ENCODE data around the gene CAMK1G. TPM values are rescaled to one million over a fixed set of nuclear protein-coding genes. Genes with fewer than 3 reads are reported as not detected.

CAMK1G gene
- total and polyA plus RNA-seq, 10 of the 15 experiments (the other 5 are each of a cell fraction or from before 2014, with no cell fraction given): 0.18 to 0.20 TPM; not detected in 8

DNA sequence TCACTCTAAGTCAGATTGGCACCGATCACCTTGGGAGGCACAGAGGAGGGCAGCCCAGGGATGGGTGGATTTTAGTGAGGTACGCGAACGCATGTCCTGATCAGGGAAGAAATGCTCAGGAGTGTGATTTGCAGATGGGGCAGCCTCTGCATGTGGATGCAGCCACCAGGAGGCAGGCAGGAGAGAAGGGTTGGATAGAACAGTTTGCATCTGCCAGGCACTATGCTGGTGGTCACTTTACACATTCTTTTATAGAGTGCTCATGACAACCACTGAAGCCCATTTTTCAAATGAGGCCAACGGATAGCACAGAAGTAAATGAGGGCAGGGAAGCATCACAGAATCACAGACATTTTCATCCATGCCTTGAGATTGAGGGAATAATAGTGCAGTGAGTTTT lies 63.0 kb downstream of the CAMK1G start:
- Histone ChIP-seq H3K27me3 (replicated peaks in 1 of 2; ENCODE audit: control insufficient read depth in 2 of 2, insufficient read depth in 2 of 2, low read length in 1 of 2) (no peaks in the 10 kb centered on the region; a peak in 1 of 4 replicates), H3K27ac (ENCODE audit: control insufficient read depth, insufficient read depth) (no peak overlapping the region), H3K79me2 (ENCODE audit: control insufficient read depth, insufficient read depth, low read length) (no peaks in the 10 kb centered on the region), H3K4me1 (ENCODE audit: control insufficient read depth, insufficient read depth, low read length) (no peaks in the 10 kb centered on the region), H2AFZ (ENCODE audit: control insufficient read depth, low read depth, low read length) (no peak overlapping the region), H3K9ac (ENCODE audit: control insufficient read depth, insufficient read depth, low read length) (no peak overlapping the region), H3K4me3 (no peak overlapping the region), H3K4me2 (ENCODE audit: control insufficient read depth, insufficient read depth) (no peak overlapping the region), H3K36me3 (ENCODE audit: control insufficient read depth in 2 of 2, insufficient read depth in 2 of 2, low read length in 1 of 2) (no peaks in the 10 kb centered on the region), H4K20me1 (ENCODE audit: control insufficient read depth, insufficient read depth) (no peaks in the 10 kb centered on the region), H3K9me3 (replicated peaks; ENCODE audit: control insufficient read depth, insufficient read depth, low read length) (no peaks in the 10 kb centered on the region)
- CTCF ChIA-PET: interaction anchor here (1.0 to 2.3 kb wide), 12 partner anchors 15 to 102 kb away, joined by 3 to 11 read pairs (median 4); no protein-coding TSS in a partner anchor
- RAD21 ChIA-PET (ENCODE audit: unreplicated experiment): interaction anchor here (0.6 to 15.7 kb wide), 2 partner anchors 28 to 1662 kb away, joined by 3 to 195 read pairs; partner anchors contain the start of gene G0S2
- in situ Hi-C loops (cut with MboI): no loop called here
- ATAC-seq (0 out of 3 replicates have a peak, but pooled peaks have one; percentile 17), FAIRE-seq (no peak), DNase-seq (ENCODE audit: low read depth, low spot score) (no peak)
- BruUV-seq (replicated peaks): no TSS peak
- SMC1A ChIA-PET (ENCODE audit: uncharacterized antibody, unreplicated experiment): interaction anchor here (1.0 to 17.6 kb wide), 5 partner anchors 8 to 45 kb away, joined by 3 to 261 read pairs (median 7); partner anchors contain the start of gene G0S2
- 81% methylated on average over 5 of the region's 5 CpGs for WGBS (ENCODE audit: insufficient coverage, insufficient replicate concordance, low lambda C conversion rate, missing lambda C conversion rate)
- intact Hi-C loops (cut with micrococcal nuclease; ENCODE audit: unreplicated experiment): loop anchor here (5.0 kb wide), 1 partner anchor 41 kb away; no protein-coding TSS in a partner anchor
- POLR2A ChIA-PET: interaction anchor here (0.6 to 1.1 kb wide), 2 partner anchors 41 to 198 kb away, joined by 3 read pairs; no protein-coding TSS in a partner anchor
- TF ChIP-seq SMC3 (IDR thresholded peaks at IDR 0.05; ENCODE audit: borderline replicate concordance, low read length): peak; percentile 38; the same call in 1 of the 2 replicates
- TF ChIP-seq, protein P1, sequence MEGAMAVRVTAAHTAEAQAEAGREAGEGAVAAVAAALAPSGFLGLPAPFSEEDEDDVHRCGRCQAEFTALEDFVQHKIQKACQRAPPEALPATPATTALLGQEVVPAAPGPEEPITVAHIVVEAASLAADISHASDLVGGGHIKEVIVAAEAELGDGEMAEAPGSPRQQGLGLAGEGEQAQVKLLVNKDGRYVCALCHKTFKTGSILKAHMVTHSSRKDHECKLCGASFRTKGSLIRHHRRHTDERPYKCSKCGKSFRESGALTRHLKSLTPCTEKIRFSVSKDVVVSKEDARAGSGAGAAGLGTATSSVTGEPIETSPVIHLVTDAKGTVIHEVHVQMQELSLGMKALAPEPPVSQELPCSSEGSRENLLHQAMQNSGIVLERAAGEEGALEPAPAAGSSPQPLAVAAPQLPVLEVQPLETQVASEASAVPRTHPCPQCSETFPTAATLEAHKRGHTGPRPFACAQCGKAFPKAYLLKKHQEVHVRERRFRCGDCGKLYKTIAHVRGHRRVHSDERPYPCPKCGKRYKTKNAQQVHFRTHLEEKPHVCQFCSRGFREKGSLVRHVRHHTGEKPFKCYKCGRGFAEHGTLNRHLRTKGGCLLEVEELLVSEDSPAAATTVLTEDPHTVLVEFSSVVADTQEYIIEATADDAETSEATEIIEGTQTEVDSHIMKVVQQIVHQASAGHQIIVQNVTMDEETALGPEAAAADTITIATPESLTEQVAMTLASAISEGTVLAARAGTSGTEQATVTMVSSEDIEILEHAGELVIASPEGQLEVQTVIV (IDR thresholded peaks at IDR 0.05; ENCODE audit: borderline replicate concordance, partially characterized antibody): no peak
- no peak for TF ChIP-seq SUZ12 (IDR thresholded peaks at IDR 0.05; ENCODE audit: unreplicated experiment)
- TF ChIP-seq CEBPB (IDR thresholded peaks at IDR 0.05; ENCODE audit: borderline replicate concordance in 1 of 2, low read depth in 2 of 2, low read length in 2 of 2): no peak
- no peak for TF ChIP-seq CBX3 (IDR thresholded peaks at IDR 0.05; ENCODE audit: borderline replicate concordance, low read depth)
- no peak for TF ChIP-seq CHD2 (IDR thresholded peaks at IDR 0.05; ENCODE audit: borderline replicate concordance, low read depth, low read length)
- no peak for TF ChIP-seq PAX5 (IDR thresholded peaks at IDR 0.05; ENCODE audit: borderline replicate concordance, low read depth, low read length)
- TF ChIP-seq RAD21 (IDR thresholded peaks at IDR 0.05; ENCODE audit: insufficient read depth, low read depth, low read length): 0 out of 2 replicates have a peak, but pooled peaks have one; percentile 7
- TF ChIP-seq SREBF1 (IDR thresholded peaks at IDR 0.05; ENCODE audit: low read length): no peak
- TF ChIP-seq, protein P2, sequence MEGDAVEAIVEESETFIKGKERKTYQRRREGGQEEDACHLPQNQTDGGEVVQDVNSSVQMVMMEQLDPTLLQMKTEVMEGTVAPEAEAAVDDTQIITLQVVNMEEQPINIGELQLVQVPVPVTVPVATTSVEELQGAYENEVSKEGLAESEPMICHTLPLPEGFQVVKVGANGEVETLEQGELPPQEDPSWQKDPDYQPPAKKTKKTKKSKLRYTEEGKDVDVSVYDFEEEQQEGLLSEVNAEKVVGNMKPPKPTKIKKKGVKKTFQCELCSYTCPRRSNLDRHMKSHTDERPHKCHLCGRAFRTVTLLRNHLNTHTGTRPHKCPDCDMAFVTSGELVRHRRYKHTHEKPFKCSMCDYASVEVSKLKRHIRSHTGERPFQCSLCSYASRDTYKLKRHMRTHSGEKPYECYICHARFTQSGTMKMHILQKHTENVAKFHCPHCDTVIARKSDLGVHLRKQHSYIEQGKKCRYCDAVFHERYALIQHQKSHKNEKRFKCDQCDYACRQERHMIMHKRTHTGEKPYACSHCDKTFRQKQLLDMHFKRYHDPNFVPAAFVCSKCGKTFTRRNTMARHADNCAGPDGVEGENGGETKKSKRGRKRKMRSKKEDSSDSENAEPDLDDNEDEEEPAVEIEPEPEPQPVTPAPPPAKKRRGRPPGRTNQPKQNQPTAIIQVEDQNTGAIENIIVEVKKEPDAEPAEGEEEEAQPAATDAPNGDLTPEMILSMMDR (IDR thresholded peaks at IDR 0.05 in 2 of 3, conservative IDR thresholded peaks at IDR 0.05 in 1 of 3; ENCODE audit: control insufficient read depth in 2 of 3, extremely low read depth in 1 of 3, insufficient read depth in 1 of 3, low read depth in 3 of 3, low read length in 3 of 3): peak; percentile 10 to 24 (median 24); a peak in 2 of 6 replicates
- TF ChIP-seq ZNF207 (IDR thresholded peaks at IDR 0.05; ENCODE audit: borderline replicate concordance): no peak
- no peak for TF ChIP-seq MXI1 (IDR thresholded peaks at IDR 0.05; ENCODE audit: low read depth, low read length)
- TF ChIP-seq NR2F1 (conservative IDR thresholded peaks at IDR 0.05): no peak
- TF ChIP-seq YY1 (IDR thresholded peaks at IDR 0.05; ENCODE audit: low read depth, low read length): no peak
- TF ChIP-seq, protein P3, sequence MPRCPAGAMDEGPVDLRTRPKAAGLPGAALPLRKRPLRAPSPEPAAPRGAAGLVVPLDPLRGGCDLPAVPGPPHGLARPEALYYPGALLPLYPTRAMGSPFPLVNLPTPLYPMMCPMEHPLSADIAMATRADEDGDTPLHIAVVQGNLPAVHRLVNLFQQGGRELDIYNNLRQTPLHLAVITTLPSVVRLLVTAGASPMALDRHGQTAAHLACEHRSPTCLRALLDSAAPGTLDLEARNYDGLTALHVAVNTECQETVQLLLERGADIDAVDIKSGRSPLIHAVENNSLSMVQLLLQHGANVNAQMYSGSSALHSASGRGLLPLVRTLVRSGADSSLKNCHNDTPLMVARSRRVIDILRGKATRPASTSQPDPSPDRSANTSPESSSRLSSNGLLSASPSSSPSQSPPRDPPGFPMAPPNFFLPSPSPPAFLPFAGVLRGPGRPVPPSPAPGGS (IDR thresholded peaks at IDR 0.05; ENCODE audit: borderline replicate concordance, insufficient read depth, low read depth, low read length, poor library complexity, severe bottlenecking): no peak
- no peak for TF ChIP-seq MYC (IDR thresholded peaks at IDR 0.05; ENCODE audit: insufficient read depth, insufficient read length, insufficient replicate concordance, low read length, severe bottlenecking)
- no peak for TF ChIP-seq POU2F2 (IDR thresholded peaks at IDR 0.05; ENCODE audit: borderline replicate concordance, low read depth, low read length)
- TF ChIP-seq FOXK2 (IDR thresholded peaks at IDR 0.05): no peak
- TF ChIP-seq ZNF24 (IDR thresholded peaks at IDR 0.05): no peak

All from GM12878 (cell line).